HepG2 (cell line): ENCODE measurements around the gene ZNF780B. TPM values are rescaled to one million over a fixed set of nuclear protein-coding genes. Genes with fewer than 3 reads are reported as not detected.

ENCODE experiments used
- CEBPG ChIP-seq: IDR thresholded peaks from 2 replicates; pipeline ENCODE4 v1.6.1; 2016
- GLMP ChIP-seq: sonication (generic); formaldehyde crosslinking; IDR thresholded peaks from 2 replicates; pipeline ENCODE4 v1.9.0; 2021; ENCODE audit warnings: missing genetic modification reagents, mild to moderate bottlenecking, borderline replicate concordance
- HOXA5 ChIP-seq: sonication (generic); formaldehyde crosslinking; IDR thresholded peaks from 2 replicates; pipeline ENCODE4 v1.4.0; 2020; ENCODE audit warnings: missing genetic modification reagents
- HOXA9 ChIP-seq: sonication (generic); formaldehyde crosslinking; IDR thresholded peaks from 2 replicates; pipeline ENCODE4 v1.8.1; 2022; ENCODE audit warnings: missing genetic modification reagents, mild to moderate bottlenecking, moderate library complexity, borderline replicate concordance
- RBFOX2 ChIP-seq: fragments of 200-400 bp; formaldehyde crosslinking; IDR thresholded peaks from 2 replicates; pipeline ENCODE4 v1.6.1; 2017; ENCODE audit warnings: low read depth, mild to moderate bottlenecking, low read length
- RFXAP ChIP-seq: sonication (generic); formaldehyde crosslinking; IDR thresholded peaks from 2 replicates; pipeline ENCODE4 v1.4.0; 2020; ENCODE audit warnings: missing genetic modification reagents, borderline replicate concordance
- TEF ChIP-seq: sonication (generic); formaldehyde crosslinking; IDR thresholded peaks from 2 replicates; pipeline ENCODE4 v1.5.0; 2020; ENCODE audit warnings: missing genetic modification reagents
- TGIF2 ChIP-seq: IDR thresholded peaks from 2 replicates; pipeline ENCODE4 v1.6.1; 2016; ENCODE audit warnings: control low read depth, missing compliant biosample characterization
- YEATS4 ChIP-seq: sonication (generic); formaldehyde crosslinking; IDR thresholded peaks from 2 replicates; pipeline ENCODE4 v1.4.0; 2020; ENCODE audit warnings: missing genetic modification reagents, borderline replicate concordance
- ZFY ChIP-seq: sonication (generic); formaldehyde crosslinking; IDR thresholded peaks from 2 replicates; pipeline ENCODE4 v1.4.0; 2020; ENCODE audit warnings: missing genetic modification reagents
- ZMAT3 ChIP-seq: sonication (generic); formaldehyde crosslinking; conservative IDR thresholded peaks from 2 replicates; pipeline ENCODE4 v1.7.0; 2021; ENCODE audit warnings: missing genetic modification reagents
- ZNF121 ChIP-seq: sonication (generic); formaldehyde crosslinking; IDR thresholded peaks from 2 replicates; pipeline ENCODE4 v1.5.0; 2020; ENCODE audit warnings: mild to moderate bottlenecking, missing genetic modification reagents
- ZNF264 ChIP-seq: sonication (generic); formaldehyde crosslinking; IDR thresholded peaks from 2 replicates; pipeline ENCODE4 v1.4.0; 2020; ENCODE audit warnings: missing genetic modification reagents
- ZNF30 ChIP-seq: sonication (generic); formaldehyde crosslinking; IDR thresholded peaks from 2 replicates; pipeline ENCODE4 v1.5.0; 2020; ENCODE audit warnings: mild to moderate bottlenecking, missing genetic modification reagents
- ZNF326 ChIP-seq: sonication (generic); formaldehyde crosslinking; IDR thresholded peaks from 2 replicates; pipeline ENCODE4 v1.4.0; 2020; ENCODE audit warnings: missing genetic modification reagents, borderline replicate concordance
- ZNF446 ChIP-seq: sonication (generic); formaldehyde crosslinking; IDR thresholded peaks from 2 replicates; pipeline ENCODE4 v1.5.0; 2020; ENCODE audit warnings: mild to moderate bottlenecking, missing genetic modification reagents
- ZNF543 ChIP-seq: sonication (generic); formaldehyde crosslinking; IDR thresholded peaks from 2 replicates; pipeline ENCODE4 v1.4.0; 2020; ENCODE audit warnings: mild to moderate bottlenecking, missing genetic modification reagents
- ZNF589 ChIP-seq: sonication (generic); formaldehyde crosslinking; conservative IDR thresholded peaks from 2 replicates; pipeline ENCODE4 v1.8.0; 2022; ENCODE audit warnings: mild to moderate bottlenecking, moderate library complexity, missing genetic modification reagents
- ZNF629 ChIP-seq: sonication (generic); formaldehyde crosslinking; conservative IDR thresholded peaks from 2 replicates; pipeline ENCODE4 v1.5.0; 2020; ENCODE audit warnings: missing genetic modification reagents
- ZNF788 ChIP-seq: sonication (generic); formaldehyde crosslinking; IDR thresholded peaks from 2 replicates; pipeline ENCODE4 v1.5.0; 2020; ENCODE audit warnings: mild to moderate bottlenecking, missing genetic modification reagents, borderline replicate concordance
- polyA plus RNA-seq, 8 experiments: library from polyadenylated mRNA; depleted of rRNA in 3 of 8; stranded (reverse) in 7 of 8; unstranded in 1 of 8; fragments of >200 nt; fragmentation: Illumina TruSeq in 4 of 8; extraction: Trizol in 4 of 8; gene quantifications; 2 replicates each; pipeline versions ENCODE4 v1.2.1 to v1.2.3, GENCODE V29; 2011 to 2016; ENCODE audit warnings: low read depth in 4 of 8, missing spikeins in 1 of 8, mixed read lengths in 1 of 8; ENCODE audit not compliant: insufficient read depth in 1 of 8
- total RNA-seq, 5 experiments: library from RNA; depleted of rRNA; stranded (reverse); fragments of >200 nt; fragmentation: Illumina TruSeq; extraction: Trizol; gene quantifications; 2 replicates each; pipeline ENCODE4 v1.2.3, GENCODE V29; 2016; ENCODE audit warnings: low read depth in 1 of 5
- TF ChIP-seq, protein P1 (sequence below): sonication (generic); formaldehyde crosslinking; conservative IDR thresholded peaks from 2 replicates; pipeline ENCODE4 v1.4.0; 2020; ENCODE audit warnings: missing genetic modification reagents
- TF ChIP-seq, protein P2 (sequence below): sonication (generic); formaldehyde crosslinking; conservative IDR thresholded peaks from 2 replicates; pipeline ENCODE4 v1.4.0; 2020; ENCODE audit warnings: mild to moderate bottlenecking, missing genetic modification reagents, moderate library complexity

The ZNF780B gene
- total and polyA plus RNA-seq, 2 of the 13 experiments (the other 11 are each of a cell fraction or from before 2014, with no cell fraction given): 6.6 to 21.9 TPM

DNA sequence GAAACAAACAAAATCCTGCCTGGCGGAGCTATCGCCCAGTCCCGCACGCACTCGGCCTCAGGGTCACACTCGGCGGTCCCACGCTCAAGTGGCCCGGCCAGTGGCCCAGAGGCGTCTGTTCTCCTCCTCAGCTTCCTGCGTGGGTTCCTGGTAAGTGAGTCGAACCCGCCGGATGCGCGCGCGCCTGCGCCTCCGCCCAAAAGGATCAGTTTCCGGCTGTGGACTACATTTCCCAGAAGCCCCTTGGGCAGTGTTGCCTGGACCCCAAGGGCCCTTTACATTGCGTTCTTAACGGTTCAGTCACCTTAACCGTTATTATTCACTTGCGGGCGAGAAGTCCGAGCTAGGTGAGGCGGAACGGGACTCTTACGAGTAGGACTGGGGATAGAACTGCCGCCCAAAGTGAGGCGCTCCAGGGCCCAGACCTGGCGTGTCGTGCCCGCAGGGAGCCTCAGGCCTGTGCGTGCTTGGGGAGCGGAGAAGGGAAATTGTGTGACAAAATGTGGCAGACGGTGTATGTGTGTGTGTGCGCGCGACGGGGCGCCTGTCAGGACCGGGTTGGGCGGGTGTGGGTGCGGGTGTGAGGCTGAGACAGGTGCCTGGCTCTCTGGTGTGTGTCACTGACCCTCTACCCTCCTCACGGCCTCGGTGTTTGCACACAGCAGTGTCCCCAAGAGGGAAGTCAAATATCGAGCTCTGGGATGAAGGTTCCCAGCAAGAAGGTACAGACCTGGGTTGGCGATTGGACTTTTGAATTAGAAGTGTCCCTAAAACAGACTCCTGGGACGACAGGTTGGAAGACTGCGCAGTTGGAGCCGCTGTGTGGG lies 59.0 kb downstream of the ZNF780B start, which contains the start of gene ZNF546 (continued):
- peak; percentile 61; the same call in 1 of the 2 replicates for TF ChIP-seq HOXA9 (CRISPR knock-in tag)
- TF ChIP-seq ZMAT3: peak; percentile 84
- TF ChIP-seq RFXAP (CRISPR knock-in tag): peak; percentile 57; the same call in 1 of the 2 replicates
- TF ChIP-seq HOXA5 (CRISPR knock-in tag): no peak; the same call in 1 of the 2 replicates
- 0 out of 2 replicates have a peak, but pooled peaks have one; percentile 31 for TF ChIP-seq ZNF589 (CRISPR knock-in tag)
- TF ChIP-seq RBFOX2: peak; percentile 86
- 0 out of 2 replicates have a peak, but pooled peaks have one; percentile 44 for TF ChIP-seq ZNF446 (CRISPR knock-in tag)
- TF ChIP-seq, protein P1, sequence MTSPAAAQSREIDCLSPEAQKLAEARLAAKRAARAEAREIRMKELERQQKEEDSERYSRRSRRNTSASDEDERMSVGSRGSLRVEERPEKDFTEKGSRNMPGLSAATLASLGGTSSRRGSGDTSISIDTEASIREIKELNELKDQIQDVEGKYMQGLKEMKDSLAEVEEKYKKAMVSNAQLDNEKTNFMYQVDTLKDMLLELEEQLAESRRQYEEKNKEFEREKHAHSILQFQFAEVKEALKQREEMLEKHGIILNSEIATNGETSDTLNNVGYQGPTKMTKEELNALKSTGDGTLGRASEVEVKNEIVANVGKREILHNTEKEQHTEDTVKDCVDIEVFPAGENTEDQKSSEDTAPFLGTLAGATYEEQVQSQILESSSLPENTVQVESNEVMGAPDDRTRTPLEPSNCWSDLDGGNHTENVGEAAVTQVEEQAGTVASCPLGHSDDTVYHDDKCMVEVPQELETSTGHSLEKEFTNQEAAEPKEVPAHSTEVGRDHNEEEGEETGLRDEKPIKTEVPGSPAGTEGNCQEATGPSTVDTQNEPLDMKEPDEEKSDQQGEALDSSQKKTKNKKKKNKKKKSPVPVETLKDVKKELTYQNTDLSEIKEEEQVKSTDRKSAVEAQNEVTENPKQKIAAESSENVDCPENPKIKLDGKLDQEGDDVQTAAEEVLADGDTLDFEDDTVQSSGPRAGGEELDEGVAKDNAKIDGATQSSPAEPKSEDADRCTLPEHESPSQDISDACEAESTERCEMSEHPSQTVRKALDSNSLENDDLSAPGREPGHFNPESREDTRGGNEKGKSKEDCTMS (CRISPR knock-in tag): no peak
- TF ChIP-seq ZNF326 (CRISPR knock-in tag): no peak
- peak; percentile 82 for TF ChIP-seq ZNF543 (CRISPR knock-in tag)
- 0 out of 2 replicates have a peak, but pooled peaks have one; percentile 35 for TF ChIP-seq ZNF788 (CRISPR knock-in tag)
- TF ChIP-seq ZNF264 (CRISPR knock-in tag): no peak; the same call in 1 of the 2 replicates
- peak; percentile 98 for TF ChIP-seq ZFY (CRISPR knock-in tag)
- TF ChIP-seq ZNF30 (CRISPR knock-in tag): no peak
- no peak for TF ChIP-seq TGIF2 (CRISPR knock-in tag)
- TF ChIP-seq CEBPG (CRISPR knock-in tag): 0 out of 2 replicates have a peak, but pooled peaks have one; percentile 10
- TF ChIP-seq GLMP (CRISPR knock-in tag): no peak
- no peak for TF ChIP-seq ZNF121 (CRISPR knock-in tag)
- peak; percentile 77 for TF ChIP-seq YEATS4 (CRISPR knock-in tag)
- no peak for TF ChIP-seq TEF (CRISPR knock-in tag)
- TF ChIP-seq, protein P2, sequence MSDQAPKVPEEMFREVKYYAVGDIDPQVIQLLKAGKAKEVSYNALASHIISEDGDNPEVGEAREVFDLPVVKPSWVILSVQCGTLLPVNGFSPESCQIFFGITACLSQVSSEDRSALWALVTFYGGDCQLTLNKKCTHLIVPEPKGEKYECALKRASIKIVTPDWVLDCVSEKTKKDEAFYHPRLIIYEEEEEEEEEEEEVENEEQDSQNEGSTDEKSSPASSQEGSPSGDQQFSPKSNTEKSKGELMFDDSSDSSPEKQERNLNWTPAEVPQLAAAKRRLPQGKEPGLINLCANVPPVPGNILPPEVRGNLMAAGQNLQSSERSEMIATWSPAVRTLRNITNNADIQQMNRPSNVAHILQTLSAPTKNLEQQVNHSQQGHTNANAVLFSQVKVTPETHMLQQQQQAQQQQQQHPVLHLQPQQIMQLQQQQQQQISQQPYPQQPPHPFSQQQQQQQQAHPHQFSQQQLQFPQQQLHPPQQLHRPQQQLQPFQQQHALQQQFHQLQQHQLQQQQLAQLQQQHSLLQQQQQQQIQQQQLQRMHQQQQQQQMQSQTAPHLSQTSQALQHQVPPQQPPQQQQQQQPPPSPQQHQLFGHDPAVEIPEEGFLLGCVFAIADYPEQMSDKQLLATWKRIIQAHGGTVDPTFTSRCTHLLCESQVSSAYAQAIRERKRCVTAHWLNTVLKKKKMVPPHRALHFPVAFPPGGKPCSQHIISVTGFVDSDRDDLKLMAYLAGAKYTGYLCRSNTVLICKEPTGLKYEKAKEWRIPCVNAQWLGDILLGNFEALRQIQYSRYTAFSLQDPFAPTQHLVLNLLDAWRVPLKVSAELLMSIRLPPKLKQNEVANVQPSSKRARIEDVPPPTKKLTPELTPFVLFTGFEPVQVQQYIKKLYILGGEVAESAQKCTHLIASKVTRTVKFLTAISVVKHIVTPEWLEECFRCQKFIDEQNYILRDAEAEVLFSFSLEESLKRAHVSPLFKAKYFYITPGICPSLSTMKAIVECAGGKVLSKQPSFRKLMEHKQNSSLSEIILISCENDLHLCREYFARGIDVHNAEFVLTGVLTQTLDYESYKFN (CRISPR knock-in tag): peak; percentile 44; the same call in 1 of the 2 replicates
- no peak for TF ChIP-seq ZNF629 (CRISPR knock-in tag)
